NCI-H1436 treated with DMSO at 0.1 percent for 48 hours (cell line): Measurements from ENCODE around the gene CLSTN3.
"Not testable (repeated sequence)": the region's sequence is repeated elsewhere in the genome, so short reads cannot be mapped to it uniquely, and the experiment has no call there.

Experiments
- DNase-seq: peaks from one replicate; lab custom pipeline; 2025; lab: John Stamatoyannopoulos, UW

The CLSTN3 gene

DNA sequence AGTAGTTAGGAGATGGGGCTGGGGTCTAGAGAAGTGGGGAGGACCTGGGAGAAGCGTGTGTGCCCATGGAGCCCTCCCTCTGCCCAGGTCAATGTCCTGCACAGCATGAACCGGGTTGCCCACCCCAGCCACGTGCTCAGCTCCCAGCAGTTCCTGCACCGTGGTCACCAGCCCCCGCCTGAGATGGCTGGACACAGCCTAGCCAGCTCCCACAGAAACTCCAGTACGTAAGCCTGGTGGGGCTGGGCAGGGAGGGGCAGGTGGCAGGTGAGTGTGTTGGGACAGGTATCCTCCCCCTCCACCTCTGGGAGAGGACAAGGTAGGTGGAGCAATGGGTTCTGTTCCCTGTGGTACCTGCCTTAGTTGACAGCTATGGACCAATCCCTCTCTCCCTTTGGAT lies 20.7 kb downstream of the CLSTN3 start:
- DNase-seq, result no peak

DNA sequence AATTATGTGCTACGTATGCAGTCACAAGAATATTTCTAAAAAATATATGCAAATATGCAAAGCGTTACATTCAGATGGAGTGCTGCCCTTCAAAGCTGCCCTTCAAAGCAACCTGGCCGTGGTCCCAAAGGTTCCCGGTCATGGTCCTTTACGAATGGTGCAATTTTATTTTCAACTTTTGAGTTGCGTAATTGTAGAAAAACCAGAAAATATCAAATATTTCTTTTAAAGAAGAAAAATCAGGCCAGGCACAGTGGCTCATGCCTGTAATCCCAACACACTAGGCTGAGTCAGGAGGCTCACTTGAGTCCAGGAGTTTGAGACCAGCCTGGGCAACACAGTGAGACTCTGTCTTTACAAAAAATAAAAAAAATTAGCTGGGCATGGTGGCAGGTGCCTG lies 21.4 kb downstream of the CLSTN3 start:
- no peak for DNase-seq

DNA sequence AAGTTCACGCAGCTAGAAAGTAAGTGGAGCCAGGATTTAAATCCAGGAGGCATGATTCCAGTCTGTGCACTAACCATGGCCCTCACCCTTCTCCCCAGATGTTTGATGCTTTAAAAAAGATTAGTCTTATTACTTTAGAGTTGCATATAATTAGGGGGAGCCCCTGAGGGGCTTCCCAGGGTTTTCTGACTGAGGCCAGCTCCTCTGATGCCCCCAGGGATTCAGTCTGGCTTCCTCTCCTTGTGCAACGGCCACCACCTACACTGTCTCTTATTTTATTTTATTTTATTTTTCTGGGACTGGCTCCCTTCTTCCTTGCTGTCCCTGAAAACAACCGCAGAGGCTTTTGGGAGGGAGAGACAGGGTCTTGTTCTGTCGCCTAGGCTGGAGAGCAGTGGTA lies 22.6 kb downstream of the CLSTN3 start:
- no peak for DNase-seq

DNA sequence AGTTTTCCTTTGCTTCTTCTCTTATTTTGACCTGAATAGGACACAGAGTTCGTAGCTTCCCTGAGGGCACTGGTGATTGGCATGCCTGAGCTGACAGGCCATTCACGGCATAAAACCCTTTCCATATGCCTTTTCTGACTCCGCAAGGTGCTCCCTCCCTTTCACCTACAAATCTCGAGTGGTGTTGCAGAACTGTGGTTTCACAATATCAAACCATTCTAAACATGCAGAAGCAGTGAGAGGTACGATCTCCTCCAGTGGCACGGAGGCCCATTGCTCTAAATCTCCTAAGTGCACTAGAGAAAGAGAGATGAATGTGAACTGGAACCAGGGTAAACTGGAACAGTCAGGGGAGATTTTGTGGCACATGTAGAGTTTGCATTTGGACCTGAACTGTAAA lies 23.9 kb downstream of the CLSTN3 start:
- DNase-seq, result no peak

DNA sequence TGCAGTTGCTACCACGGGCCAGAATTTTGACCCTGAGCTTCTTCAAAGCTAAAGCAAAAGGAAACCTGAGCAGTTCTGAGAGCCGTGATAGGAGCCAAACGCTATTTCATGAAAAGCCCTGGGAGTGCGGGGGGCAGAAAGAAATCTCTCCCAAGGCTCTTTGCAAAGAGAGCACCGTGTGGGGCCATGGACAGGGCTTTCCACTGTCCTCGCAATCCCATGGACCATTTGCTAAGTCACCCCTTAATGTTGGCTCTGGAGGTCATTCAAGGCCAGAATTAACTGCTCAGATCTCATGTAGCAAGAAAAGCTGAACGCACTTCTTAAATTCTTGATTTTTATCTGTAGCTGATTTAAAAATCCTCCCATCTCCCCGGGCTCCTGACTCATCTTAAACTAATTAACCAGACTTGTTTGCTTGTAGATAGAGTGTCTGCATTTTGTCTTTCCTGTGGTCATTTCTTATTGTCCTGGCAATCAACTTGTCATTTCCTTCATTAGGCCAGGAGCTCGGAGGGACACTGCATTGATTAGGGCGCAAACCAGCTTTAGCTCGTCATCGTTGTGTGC lies 24.8 kb downstream of the CLSTN3 start:
- DNase-seq, result no peak

DNA sequence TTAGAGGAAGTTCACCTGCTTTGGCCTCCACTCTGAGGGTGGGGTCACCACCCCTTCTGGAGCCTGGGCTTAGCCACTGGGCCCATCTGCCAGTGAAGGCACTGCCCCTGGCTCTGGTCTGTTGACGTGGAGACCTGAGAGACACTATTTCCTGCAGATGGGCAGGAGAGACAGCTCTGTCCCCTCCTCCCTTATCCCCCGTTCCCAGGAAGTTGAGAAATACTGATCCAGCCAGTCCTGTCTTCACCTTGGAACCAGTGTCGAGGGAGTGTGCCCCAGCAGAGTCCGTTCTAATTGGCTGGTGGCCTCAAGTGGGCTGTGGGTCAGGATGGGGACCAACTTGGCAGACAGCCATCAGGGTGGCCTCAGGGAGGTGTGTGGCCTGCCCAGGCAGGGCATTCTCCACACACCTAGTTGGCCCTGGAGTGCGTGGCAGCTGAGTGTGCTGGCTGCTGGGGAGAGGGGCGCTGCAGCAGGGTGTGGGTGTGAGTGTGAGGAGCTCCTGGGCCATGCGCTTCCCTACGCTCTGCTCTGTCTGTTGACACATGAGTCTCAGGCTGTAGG lies 25.4 kb downstream of the CLSTN3 start:
- no peak for DNase-seq

DNA sequence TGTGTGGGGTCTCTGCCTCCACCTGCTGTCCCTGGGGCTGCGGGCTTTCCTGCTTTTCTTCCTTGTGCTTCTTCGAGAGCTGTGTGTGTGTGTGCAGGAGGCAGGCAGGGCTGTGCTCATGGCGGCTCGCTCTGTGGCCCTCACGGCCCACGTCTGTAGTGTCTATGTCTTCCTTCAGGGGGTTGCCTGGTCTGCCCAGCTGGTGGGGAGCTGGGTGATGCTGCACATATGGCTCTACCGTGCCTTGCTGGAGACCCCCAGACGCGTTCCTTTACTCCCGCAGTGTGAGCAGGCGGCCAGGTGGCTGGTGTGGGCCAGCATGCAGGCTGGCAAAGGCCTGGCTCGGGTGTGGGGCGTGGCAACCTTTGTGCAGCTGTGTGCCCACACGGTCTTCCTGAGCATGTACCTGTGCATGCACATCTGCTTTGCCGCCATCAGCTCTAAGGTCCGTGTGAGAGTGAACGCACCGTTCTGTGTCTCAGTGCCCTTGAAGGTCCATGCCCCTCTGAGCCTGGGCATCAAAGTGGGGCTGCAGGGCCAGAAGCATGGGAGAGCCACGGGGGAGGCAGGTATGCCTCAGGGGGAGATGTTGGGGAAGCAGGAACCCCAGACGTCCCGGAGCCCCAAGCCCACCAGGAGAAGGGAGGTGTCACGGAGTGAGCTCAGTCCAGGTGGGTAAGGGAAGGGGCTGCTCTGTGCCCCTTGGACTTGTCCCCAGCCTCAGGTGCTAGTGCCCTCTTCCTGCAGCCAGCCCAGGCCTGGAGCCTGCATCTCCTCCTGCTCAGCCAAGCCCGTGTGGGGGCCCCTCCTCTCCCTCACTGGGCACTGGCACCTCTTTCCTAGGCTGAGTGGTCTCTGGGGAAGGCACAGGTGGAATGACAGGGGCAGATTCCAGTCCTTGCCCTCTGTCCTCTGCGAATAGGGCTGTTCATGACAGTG lies 26.4 kb downstream of the CLSTN3 start:
- no peak for DNase-seq

DNA sequence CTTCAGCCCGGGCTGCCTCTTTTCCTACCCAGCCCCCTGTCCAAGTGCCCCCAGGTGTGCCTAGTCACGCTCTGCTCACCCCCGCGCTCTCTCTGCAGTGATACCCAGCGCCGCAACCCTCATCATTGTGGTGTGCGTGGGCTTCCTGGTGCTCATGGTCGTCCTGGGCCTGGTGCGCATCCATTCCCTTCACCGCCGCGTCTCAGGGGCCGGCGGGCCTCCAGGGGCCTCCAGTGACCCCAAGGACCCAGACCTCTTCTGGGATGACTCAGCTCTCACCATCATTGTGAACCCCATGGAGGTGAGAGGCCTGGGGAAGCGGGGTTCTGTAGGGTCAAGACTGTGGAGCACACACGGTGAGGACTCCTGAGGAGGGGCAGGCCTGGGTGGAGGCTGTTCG lies 27.2 kb downstream of the CLSTN3 start:
- no peak for DNase-seq

DNA sequence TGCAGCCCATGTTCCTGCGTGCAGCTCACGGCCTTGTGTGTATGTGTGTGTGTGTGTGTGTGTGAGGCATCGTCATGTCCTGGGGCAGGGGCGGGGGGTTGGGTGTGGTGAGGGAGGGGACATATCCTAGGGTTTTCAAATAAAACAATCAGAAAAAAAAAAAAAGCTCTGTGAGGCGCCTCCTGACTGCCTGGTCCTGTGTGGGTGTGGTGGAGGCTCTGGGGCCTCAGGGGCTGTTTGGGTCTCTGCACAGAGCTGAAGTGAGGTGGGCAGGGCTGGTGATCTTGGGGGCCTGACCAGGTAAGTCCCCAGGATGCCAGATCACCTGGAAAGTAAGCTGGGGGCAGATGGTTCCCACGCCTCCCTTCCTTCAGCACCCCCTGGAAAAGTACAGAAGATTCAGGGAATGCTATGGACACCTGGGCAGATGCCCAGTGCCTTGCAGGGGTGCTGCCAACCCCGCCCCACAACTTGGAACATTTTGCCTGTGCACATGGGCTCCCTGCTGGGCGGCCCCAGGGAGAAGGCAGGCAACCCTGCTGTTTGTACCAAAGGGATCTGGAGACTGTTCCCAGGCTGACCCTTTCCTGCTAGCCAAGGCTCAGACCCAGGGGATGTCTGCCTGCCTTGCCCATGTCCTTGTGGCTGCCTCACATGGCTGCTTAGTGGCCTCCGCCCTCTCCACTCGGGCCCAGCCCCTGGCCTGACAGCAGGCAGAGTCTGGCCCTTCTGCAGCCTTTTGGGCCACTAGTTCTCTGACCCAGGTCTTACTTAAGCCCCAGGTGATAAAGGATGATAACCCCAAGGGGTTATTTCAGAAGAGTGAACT lies 28.8 kb downstream of the CLSTN3 start:
- no peak for DNase-seq

DNA sequence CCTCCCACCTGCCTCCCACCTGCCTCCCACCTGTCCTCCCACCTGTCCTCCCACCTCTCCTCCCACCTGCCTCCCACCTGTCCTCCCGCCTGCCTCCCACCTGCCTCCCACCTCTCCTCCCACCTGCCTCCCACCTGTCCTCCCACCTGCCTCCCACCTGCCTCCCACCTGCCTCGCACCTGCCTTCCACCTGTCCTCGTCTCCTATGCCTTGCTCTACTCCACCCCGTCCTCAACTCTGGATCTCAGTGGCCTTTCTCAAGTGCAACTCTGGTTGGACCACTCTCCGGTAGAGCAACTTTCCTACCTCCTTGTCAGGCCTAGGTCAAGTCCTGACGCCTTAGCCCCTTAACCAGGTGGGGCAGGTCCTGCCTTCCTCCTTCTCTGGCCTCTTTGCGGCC lies 30.0 kb downstream of the CLSTN3 start:
- DNase-seq, result no peak

DNA sequence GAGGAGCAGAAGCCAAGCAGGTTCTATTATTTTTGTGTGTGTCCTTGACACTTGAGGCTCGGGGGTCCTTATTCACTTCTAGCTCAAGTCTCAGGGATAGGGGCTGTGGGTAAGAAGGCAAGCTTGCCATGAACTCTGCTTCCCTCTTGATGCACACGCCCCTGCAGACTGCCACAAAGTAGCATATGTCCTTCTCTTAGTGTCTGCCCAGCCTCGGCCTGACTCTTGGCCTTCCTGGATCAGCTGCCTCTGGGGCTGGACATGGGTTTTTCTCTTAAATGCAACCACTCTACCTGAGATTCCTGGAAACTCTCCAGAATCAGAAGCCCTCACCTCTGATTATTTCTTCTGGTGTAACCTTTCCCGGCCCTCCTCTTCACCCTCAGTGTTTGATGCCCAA lies 31.2 kb downstream of the CLSTN3 start:
- no peak for DNase-seq

DNA sequence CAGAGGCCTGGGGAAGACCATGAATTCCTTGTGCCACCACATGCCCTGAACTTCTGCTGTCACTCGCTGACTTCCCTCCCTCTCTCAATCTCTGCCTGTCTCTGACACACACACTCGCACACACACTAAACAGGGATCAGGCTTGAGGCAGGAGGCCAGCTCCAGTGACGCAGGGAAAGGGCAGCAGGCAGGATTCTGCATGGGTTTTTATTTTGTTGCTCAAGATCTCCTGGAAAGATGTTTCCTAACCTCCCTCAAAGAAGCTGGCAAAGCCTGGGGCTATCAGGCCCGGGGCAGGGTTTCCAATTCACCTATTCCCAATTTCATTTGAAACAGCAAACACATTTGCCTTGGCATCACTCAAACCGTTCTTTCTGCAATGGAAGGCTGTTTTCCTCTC lies 31.6 kb downstream of the CLSTN3 start:
- no peak for DNase-seq

DNA sequence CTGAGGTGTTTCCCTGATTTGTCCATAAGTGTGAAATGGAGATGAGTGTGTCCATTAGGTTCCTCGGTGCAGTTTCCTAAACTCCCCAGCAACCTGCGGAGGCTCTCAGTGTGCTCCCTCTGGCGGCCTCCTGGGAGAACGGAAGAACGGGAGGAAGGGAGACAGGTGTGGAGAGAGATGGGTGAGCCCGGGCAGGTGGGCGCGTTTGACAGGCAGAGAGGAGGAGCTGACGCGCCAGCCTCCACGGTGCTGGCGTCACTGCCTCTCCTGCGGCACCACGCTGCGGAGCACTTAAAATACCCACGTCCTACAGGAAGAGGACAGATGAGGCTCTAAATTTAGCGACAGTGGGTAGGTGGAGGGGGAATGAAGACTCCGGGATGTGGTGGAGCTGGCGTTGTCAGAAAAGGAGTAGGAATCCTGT lies 32.5 kb downstream of the CLSTN3 start:
- DNase-seq, result no peak

DNA sequence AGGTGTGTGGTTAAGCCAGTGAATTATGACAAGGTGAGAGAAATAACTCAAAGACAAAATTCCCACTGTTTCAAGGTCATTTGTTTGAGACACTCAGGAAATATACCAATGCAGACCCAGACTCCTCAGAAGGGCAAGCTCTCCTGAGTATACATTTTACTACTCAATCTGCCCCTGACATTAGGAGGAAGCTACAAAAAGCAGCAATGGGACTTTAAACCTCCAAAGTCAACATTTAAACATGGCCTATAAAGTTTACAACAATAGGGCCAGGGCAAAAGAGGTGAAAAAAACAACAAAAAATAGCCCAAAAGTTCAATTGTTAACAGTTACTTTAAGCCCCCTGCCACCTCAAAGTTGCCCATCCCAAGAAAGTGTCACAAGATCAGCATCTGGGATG lies 39.8 kb downstream of the CLSTN3 start:
- no peak for DNase-seq

DNA sequence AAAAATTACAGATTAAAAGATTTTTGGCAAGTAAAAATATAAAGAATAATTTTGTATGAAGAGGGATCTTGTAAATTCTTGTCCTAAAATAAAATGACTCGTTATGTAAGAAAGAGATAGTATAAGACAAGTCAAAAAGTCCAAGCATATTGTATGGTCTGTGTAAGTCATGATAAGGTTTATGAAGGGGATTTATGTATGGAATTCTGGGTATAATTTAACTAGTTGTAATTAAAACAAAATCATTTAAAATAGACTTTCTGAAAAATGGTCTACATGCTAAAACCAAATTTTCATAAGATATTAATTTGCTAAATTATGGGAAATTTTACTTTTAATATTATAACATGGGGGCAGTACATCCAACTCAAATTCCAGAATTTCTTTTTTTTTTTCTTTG lies 41.7 kb downstream of the CLSTN3 start:
- no peak for DNase-seq

DNA sequence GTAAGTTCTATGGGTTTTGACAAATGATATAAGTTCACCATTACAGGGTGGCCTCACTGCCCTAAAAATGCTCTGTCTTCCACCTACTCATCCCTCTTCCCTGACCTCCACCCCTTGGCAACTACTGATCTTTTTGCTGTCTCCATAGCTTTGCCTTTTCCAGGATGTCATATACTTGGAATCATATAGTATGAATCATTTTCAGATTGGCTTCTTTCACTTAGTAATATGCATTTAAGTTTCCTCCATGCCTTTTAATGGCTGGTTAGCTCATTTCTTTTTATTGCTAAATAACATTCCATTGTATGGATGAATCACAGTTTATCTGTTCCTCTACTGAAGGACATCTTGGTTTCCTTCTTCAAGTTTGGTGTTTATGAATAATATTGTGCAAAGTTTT lies 45.3 kb downstream of the CLSTN3 start:
- DNase-seq, result no peak

DNA sequence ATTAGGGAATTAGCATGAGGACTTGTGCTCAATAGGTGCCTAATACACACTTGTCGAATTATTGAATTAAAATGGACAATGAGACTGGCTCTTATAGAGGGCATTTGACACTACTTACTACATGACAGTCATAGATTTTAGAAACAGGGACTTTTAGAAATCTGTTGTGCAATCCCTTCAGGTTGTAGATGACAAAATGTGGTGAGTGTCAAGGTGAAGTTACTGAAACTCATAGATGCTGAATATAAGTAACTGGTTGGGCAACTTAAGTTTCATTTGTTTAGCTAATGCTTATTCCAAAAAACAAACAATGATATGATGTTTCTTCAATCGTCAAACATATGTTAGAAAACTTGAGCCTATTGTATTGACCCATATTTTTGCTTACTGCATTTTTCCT lies 46.4 kb downstream of the CLSTN3 start:
- no peak for DNase-seq

DNA sequence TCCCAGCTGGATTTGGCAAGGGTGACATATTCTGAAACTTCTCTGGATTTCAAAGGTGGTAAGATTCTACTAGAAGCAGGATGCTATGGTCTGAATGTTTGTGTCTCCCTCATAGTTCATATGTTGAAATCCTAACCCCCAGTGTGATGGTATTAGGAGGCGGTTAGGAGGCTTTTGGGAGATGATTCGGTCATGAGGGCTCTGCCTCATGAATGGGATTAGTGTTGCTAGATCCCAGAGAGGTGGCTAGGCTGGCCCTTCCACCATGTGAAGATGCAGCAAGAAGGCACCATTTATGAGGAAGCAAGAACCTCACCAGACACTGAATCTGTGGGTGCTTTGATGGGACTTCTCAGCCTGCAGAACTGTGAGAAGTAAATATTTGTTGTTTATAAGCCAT lies 48.3 kb downstream of the CLSTN3 start:
- DNase-seq, result no peak

DNA sequence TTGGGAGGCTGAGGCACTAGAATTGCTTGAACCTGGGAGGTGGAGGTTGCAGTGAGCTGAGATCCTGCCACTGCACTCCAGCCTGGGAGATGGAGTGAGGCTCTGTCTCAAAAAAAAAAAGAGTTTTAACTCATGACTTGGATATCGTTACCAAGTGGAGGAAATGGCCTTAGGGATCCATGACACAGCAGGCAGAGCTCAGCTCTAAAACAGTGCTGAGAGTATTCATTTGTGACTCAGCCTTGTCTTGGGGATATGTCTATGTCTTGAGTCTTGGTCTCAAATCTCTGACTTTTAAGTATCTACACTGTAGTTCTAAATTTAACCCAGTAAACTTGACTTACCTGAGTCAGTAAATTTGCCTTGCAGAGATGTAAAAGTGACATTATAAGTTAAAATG lies 50.5 kb downstream of the CLSTN3 start:
- DNase-seq, result no peak

DNA sequence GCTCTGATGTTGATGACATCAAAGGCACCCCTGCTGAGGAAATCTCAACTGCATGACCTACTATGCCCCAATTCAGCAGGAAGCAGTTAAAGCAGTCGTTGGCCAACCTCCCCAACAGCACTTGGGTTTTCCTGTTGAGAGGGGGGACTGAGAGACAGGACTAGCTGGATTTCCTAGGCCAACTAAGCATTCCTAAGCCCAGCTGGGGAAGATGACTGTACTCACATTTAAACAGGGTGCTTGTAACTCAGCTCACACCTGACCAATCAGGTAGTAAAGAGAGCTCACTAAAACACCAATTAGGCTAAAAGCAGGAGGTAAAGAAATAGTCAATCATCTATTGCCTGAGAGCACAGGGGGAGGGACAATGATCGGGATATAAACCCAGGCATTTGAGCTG lies 55.9 kb downstream of the CLSTN3 start:
- not testable (repeated sequence) for DNase-seq

DNA sequence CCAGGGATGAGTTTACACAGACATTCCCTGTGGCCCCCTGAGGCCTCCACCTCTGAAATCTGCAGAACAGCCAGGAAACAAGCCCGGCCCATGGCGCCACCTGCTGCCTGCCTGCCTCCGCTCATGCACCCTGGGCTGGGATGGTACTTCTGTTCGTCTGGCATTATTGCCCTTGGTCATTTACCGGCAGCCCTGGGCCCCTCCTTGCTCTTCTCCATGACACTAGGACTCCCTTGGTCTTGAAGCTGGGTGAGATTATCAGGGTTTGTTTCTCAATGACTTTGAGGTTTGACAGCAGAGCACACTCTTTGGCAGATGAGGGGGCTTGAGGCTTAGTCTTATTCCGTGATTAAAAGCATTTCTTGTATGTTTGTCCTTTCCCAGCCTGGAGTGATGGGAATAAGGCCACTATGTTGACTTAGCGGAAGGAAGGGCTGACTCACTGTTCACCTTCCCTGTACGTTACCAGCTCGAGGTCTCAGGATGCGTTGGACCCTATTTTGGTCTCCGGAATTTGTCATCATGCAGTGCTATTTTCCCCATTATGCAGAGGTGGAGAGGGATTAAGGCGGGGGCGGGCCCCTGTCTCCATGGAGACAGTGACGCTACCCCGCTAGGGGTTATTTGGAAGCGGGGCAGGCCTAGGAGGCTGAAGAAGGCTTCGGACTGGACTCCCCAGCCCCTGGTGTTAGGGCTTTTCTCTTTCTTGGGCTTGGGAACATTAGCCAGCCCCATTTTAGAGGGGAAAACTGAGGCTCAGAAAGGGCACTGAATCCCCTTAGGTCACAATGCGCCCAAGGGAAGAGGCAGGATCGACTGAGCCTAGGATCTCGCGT lies 58.6 kb downstream of the CLSTN3 start:
- DNase-seq, result peak; percentile 12
